Stromal cell of bone marrow (primary cell): ENCODE results near the gene ADAMTS12.
A peak's percentile ranks its signal among the peaks of the same experiment; 100 is the strongest.
"Not testable (repeated sequence)": the region's sequence is repeated elsewhere in the genome, so short reads cannot be mapped to it uniquely, and the experiment has no call there.

Source experiments
- DNase-seq: peaks from one replicate; pipeline ENCODE4 v3.0.0-alpha.2; 2012; ENCODE audit warnings: low read depth

Gene ADAMTS12

GRCh38 chr5:33526755-33527154, 365.0 kb downstream of the ADAMTS12 start:
- no peak for DNase-seq

- DNase-seq = peak; percentile 10
Observed at GRCh38 chr5:33524476-33524875, 367.3 kb downstream of the ADAMTS12 start.

DNA sequence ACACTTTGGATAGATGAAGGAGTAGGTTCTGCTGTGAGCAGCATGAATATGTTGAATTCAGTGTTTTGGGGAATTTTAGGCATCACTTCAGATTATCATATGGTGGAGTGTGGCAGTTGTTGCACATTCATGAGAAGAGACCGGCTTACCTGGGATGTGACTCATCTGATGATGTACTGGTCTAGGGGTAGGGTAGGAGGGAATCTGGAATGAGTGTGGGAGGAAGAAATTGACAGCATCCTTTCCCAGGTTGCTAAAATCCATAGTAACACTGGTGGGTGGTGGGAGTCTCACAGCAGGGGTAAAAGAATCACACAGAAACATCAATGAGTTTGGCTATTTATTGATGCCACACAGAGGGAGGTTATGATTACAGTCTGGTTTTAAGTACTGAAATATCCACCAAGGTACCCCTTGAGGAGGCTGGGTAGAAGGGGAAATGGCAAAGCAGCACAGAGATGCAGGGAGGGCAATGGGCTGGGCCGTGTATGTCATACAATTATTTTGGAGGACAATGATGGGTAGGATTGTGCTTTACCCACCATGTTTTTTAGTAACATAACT, 368.5 kb downstream of the ADAMTS12 start:
- no peak for DNase-seq

DNA sequence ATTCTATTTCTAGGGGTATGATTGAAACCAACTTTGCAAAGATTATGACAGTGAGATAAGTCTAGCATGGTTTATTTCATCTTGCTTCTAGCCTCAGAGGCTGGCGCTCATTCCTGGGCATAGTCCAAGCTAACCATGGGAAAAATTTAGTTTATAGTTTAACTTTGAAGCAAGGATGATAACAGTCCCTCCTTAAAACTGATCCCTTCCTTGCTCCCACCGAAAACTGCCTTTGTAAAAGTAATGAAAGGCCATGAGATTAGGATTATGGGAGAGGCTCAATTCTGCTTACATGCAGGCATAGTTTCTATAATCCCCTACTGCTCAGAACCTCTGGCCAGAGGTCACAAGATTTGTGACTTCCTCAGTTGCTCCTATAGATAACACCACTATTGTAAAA, 375.4 kb downstream of the ADAMTS12 start:
- DNase-seq = no peak

DNA sequence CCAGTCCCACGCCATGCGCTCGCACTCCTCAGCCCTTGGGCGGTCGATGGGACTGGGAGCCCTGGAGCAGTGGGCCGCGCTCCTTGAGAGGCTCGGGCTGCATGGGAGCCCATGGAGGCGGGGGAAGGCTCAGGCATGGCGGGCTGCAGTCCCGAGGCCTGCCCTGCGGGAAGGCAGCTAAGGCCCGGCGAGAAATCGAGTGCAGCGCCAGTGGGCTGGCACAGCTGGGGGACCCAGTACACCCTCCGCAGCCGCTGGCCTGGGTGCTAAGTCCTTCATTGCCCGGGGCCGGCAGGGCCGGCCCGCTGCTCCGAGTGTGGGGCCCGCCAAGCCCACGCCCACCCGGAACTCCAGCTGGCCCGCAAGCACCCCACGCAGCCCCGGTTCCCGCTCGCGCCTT, 376.4 kb downstream of the ADAMTS12 start:
- not testable (repeated sequence) for DNase-seq

DNA sequence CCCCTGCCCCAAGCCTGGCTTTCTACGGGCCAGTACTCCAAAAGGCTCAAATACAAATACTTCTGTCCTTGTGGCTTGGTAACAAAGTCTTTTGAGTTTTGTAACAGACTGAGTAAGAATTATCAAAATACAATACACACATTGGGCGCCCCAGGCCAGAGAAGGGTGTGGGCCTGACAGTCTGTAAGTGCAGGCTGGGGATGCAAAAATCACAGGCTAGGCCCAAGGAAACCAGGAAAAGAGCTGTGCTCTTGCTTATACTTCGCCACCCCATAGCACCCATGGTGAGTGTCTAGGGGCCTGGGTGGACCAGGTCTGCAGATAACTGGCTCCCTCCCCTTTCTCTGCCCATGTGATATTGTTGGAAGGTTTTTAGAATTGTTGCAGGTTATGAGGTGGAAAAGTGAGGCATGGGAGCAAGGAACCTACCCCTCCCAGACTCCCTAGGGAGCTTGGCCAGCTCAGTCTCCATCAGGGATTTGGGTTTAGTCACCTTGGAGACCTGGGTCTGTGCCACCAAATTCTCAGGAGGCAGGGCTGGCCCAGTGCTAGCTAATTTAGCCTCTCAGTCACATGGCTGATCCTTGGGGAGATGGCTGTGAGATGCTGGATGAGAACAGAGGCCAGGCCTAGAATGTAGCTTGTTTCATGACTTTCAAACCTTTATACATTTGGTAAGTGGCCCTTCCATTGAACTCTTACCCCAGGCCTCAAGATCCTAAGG, 378.2 kb downstream of the ADAMTS12 start:
- DNase-seq = peak; percentile 36

- no peak for DNase-seq
Observed at GRCh38 chr5:33509036-33509435, 382.8 kb downstream of the ADAMTS12 start.

- no peak for DNase-seq
Observed at GRCh38 chr5:33507426-33507825, 384.4 kb downstream of the ADAMTS12 start.

GRCh38 chr5:33504570-33504969, 387.2 kb downstream of the ADAMTS12 start:
- no peak for DNase-seq

GRCh38 chr5:33501899-33502298, 389.9 kb downstream of the ADAMTS12 start:
- no peak for DNase-seq

- DNase-seq = no peak
Observed at GRCh38 chr5:33501260-33501659, 390.5 kb downstream of the ADAMTS12 start.

GRCh38 chr5:33494466-33494865, 397.3 kb downstream of the ADAMTS12 start:
- no peak for DNase-seq

DNA sequence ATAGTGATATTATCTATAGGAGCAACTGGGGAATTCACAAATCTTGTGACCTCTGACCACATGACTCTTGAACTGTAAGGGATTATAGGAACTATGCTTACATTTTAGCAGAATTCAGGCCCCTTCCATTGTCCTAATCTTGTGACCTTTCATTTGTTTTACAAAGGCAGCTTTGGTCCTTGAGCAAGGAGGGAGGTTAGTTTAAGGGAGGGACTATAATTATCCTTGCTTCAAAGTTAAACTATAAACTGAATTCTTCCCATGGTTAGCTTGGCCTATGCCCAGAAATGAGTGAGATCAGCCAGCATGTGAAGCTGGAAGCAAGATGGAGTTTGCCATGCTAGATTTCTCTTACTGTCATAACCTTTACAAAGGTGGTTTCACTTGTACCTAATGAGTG, 399.8 kb downstream of the ADAMTS12 start:
- DNase-seq = no peak

GRCh38 chr5:33490071-33490665, 401.6 kb downstream of the ADAMTS12 start:
- no peak for DNase-seq

GRCh38 chr5:33489481-33490067, 402.2 kb downstream of the ADAMTS12 start:
- DNase-seq = no peak

DNA sequence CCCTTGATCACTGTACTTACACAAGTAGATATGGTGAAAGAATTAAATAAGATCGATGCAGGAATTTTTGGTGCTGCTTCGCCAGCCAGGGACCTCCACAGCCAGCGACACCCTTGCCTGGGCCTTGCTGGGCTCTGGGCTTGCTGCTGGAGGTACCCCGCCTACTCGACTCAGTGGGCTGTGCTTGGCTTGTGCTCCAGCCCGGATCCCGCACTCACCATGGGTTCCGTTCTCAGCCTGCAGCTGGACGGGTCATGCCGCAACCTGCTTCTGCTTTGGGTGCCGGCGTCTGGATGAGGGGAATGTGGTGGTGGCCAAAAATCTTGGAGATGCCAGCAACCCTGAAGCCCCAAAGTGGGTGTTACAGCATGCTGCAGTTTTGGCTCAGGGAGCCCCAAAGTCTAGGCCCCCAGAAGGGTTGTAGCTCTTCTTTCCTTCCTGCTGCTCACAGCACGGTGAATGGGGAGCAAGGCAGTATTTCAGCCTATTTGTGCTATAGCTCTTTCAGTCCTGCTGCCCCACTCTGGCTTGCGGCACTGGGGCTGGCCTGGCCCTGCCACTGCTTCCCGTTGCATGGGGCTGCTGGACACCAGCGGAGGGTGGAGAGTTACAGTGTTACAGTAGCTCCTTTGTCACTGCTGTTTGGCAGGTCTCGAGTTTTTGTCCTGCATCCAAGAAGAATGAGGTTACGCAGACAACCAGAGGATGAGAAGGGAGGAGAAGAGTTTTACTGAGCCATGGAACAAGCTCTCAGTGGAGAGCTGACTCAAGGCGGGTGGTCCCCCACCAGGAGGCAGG, 403.0 kb downstream of the ADAMTS12 start:
- DNase-seq = no peak

- DNase-seq = no peak
Observed at GRCh38 chr5:33487236-33487635, 404.6 kb downstream of the ADAMTS12 start.

GRCh38 chr5:33482335-33482734, 409.5 kb downstream of the ADAMTS12 start:
- no peak for DNase-seq

GRCh38 chr5:33480876-33481275, 410.9 kb downstream of the ADAMTS12 start:
- no peak for DNase-seq

DNA sequence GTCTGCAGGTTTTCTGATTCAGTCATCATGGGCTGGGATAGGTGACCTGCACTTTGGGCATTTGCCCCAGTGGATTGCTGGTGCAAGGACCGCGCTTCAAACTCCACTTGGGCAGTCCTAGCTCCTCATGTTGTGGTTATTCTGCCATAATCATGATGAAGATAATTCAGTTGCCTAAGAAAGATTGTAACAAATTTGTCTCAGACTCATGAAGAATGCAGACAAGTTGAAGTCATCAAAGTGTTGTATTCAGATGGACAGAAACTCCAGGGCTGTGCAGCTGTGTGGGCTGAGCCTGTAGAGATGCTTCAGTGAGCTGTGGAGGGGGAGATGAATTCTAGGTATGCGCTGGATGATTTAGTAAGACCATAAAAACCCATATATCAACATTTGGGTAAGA, 412.5 kb downstream of the ADAMTS12 start:
- no peak for DNase-seq

DNA sequence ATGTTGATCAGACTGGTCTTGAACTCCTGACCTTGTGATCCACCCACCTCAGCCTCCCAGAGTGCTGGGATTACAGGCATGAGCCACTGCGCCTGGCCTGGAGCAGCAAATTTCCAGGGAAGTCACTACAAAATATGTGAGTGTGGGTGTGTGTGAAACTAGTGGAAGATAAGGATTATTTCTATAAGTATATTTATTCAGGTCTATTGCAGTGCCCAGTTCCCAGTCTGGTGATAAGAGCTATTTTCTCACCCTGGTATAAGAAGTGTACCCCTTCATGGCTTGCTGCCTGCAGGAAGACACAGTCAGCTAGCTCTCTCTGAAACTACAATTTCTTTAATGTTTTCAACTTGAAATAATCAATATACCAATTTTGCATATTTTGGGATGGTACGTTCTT, 414.0 kb downstream of the ADAMTS12 start:
- DNase-seq = no peak

DNA sequence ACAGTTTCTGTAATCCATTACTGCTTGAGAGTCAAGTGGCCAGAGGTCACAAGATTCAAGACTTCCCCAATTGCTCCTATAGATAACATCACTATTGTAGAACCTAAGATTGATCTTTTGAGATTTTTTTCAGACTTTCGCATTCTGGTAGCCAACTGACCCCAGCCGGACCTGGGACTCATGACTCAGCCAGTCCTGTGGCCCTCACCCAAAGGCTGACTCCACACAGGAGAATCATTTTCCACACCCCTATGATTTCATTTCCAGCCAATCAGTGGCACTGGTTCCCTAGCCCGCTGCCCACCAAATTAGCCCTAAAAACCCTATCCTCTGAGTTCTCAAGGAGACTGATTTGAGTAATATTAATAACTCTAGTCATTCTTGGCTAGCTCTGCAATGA, 414.8 kb downstream of the ADAMTS12 start:
- no peak for DNase-seq
